ENCODE results near the gene MDK. TPM values are rescaled to one million over a fixed set of nuclear protein-coding genes. Genes with fewer than 3 reads are reported as not detected.

MDK gene
- total and polyA plus RNA-seq, 2 of the 4 experiments (the other 2 are of a cell fraction): 25.8 to 377 TPM

- peak overlapping the region; percentile 78 for H3K4ac ChIP-seq (ENCODE audit: low read depth, low read length)
- POLR2A ChIA-PET (ENCODE audit: unreplicated experiment): no interaction called here
- H3K4me3 ChIP-seq (ENCODE audit: insufficient read depth, low read depth, low read length): peak overlapping the region; percentile 98
- peak overlapping the region; percentile 99 for H3K4me2 ChIP-seq (ENCODE audit: low read depth, low read length)
- peak overlapping the region; percentile 49; the same call in 1 of the 2 replicates for H3K56ac ChIP-seq (ENCODE audit: extremely low read depth, insufficient read depth, low read length)
- H4K8ac ChIP-seq (ENCODE audit: low read depth in 2 of 2, low read length in 2 of 2): peak overlapping the region; percentile 4 to 69; a peak in 1 of 4 replicates
- H2BK15ac ChIP-seq (ENCODE audit: low read depth, low read length): peak overlapping the region; percentile 20; the same call in 1 of the 3 replicates
- H3K4me1 ChIP-seq (ENCODE audit: control insufficient read depth, insufficient read depth, low read length): peaks cover 13% of the 10 kb centered on the region
- CTCF ChIA-PET: interaction anchor here (0.6 to 1.0 kb wide), 5 partner anchors 13 to 352 kb away, joined by 3 to 6 read pairs (median 6); no protein-coding TSS in a partner anchor
- peak overlapping the region; percentile 47 for H2AK5ac ChIP-seq (ENCODE audit: low read depth, low read length)
- no TSS peak for BruUV-seq (replicated peaks)
- ATAC-seq (ENCODE audit: low read depth): peak; percentile 2
- dilution Hi-C loops (cut with HindIII; ENCODE audit: low sequenced_read_pairs, unreplicated experiment) (no loop called here), intact Hi-C loops (cut with micrococcal nuclease) (loop anchor here (1.0 kb wide), 1 partner anchor 33 kb away; no protein-coding TSS in a partner anchor), in situ Hi-C loops (cut with MboI; ENCODE audit: low sequenced_read_pairs) (no loop called here)
- peak overlapping the region; percentile 19; the same call in 1 of the 2 replicates for H3K27ac ChIP-seq (ENCODE audit: insufficient read depth, low read length)
- peaks cover 4% of the 10 kb centered on the region; the same call in 1 of the 2 replicates for H3K27me3 ChIP-seq (ENCODE audit: control insufficient read depth, insufficient read depth, low read length)
- peak overlapping the region; percentile 96 for H3K23ac ChIP-seq (ENCODE audit: low read depth, low read length)
- H4K91ac ChIP-seq (ENCODE audit: insufficient read depth, low read depth, low read length): peak overlapping the region; percentile 41
- DNase-seq: no peak
- peak overlapping the region; percentile 91 for H3K14ac ChIP-seq (replicated peaks; ENCODE audit: low read depth, low read length)
- H2AFZ ChIP-seq (replicated peaks; ENCODE audit: low read length, poor library complexity): peak overlapping the region; percentile 88
- no peaks in the 10 kb centered on the region for H3K36me3 ChIP-seq (ENCODE audit: control insufficient read depth, insufficient read depth, low read length)
- no peaks in the 10 kb centered on the region for H3K9me3 ChIP-seq (ENCODE audit: control insufficient read depth, insufficient read depth, low read length)
- H3K18ac ChIP-seq (ENCODE audit: low read depth, low read length): no peak overlapping the region
- H2AK9ac ChIP-seq (replicated peaks; ENCODE audit: low read depth, low read length, poor library complexity): peak overlapping the region; percentile 98
- H2BK120ac ChIP-seq (ENCODE audit: low read depth, low read length): no peak overlapping the region; the same call in 1 of the 2 replicates
- TF ChIP-seq MXI1 (IDR thresholded peaks at IDR 0.05; ENCODE audit: borderline replicate concordance, low read depth, low read length) (0 out of 2 replicates have a peak, but pooled peaks have one; percentile 16), NFE2L2 (IDR thresholded peaks at IDR 0.05; ENCODE audit: low read depth, low read length) (no peak)
- WGBS, 2 experiments (ENCODE audit: extremely low coverage in 2 of 2, insufficient read length in 1 of 2): 9% methylated on average over 39 of the region's 63 CpGs; no CpG with 5 or more reads in 1 of the 2 experiments
- H4K20me1 ChIP-seq (ENCODE audit: insufficient read depth, low read length): peaks cover 29% of the 10 kb centered on the region
- H2BK20ac ChIP-seq (ENCODE audit: low read depth, low read length): no peak overlapping the region
- H3K79me1 ChIP-seq (ENCODE audit: low read depth in 1 of 2, low read length in 2 of 2): peaks cover 21 to 56% of the 10 kb centered on the region in 2 experiments
- H2BK5ac ChIP-seq (ENCODE audit: low read depth, low read length, poor library complexity, severe bottlenecking): no peak overlapping the region
- H4K5ac ChIP-seq (ENCODE audit: low read depth, low read length): no peak overlapping the region; the same call in 1 of the 2 replicates
- peak overlapping the region; percentile 81 for H3K9ac ChIP-seq (ENCODE audit: low read depth, low read length)
- H3K9me1 ChIP-seq (ENCODE audit: insufficient read depth, low read length): peaks cover 7% of the 10 kb centered on the region
Measured at GRCh38 chr11:46347637-46348311, 33.7 kb upstream of the MDK start.

Data from IMR-90 (cell line).